Superior temporal gyrus (tissue), 1 donor: ENCODE data around the gene ACAD10.
"Not testable (repeated sequence)": the region's sequence is repeated elsewhere in the genome, so short reads cannot be mapped to it uniquely, and the experiment has no call there.

Experiments
- DNase-seq: peaks from one replicate; pipeline ENCODE4 v3.0.0-alpha.2; 2016; ENCODE audit errors: extremely low spot score

The ACAD10 gene

GRCh38 chr12:111685811-111686573 is at the start of gene ACAD10, which contains the start of gene BRAP:
Gene ACAD10, plus strand, starts transcription at chr12:111686053. Its CDS starts 6,657 bp downstream, at chr12:111692710.
Gene BRAP, minus strand, starts transcription at chr12:111685956. Its CDS starts 164 bp downstream, at chr12:111685792.
- DNase-seq: peak; percentile 95

GRCh38 chr12:111636209-111636945 is 49.5 kb upstream of the ACAD10 start:
- peak; percentile 62 for DNase-seq

GRCh38 chr12:111638556-111638955 is 47.3 kb upstream of the ACAD10 start:
- DNase-seq: no peak

- no peak for DNase-seq
Measured at GRCh38 chr12:111640506-111640905, 45.3 kb upstream of the ACAD10 start.

- no peak for DNase-seq
Measured at GRCh38 chr12:111642681-111643426, 43.0 kb upstream of the ACAD10 start.

- no peak for DNase-seq
Measured at GRCh38 chr12:111643427-111643826, 42.4 kb upstream of the ACAD10 start.

GRCh38 chr12:111645433-111645832 is 40.4 kb upstream of the ACAD10 start:
- no peak for DNase-seq

GRCh38 chr12:111650912-111651311 is 34.9 kb upstream of the ACAD10 start:
- DNase-seq: no peak

GRCh38 chr12:111652530-111652929 is 33.3 kb upstream of the ACAD10 start:
- DNase-seq: not testable (repeated sequence)

GRCh38 chr12:111653596-111653995 is 32.3 kb upstream of the ACAD10 start:
- peak; percentile 75 for DNase-seq

GRCh38 chr12:111655356-111655755 is 30.5 kb upstream of the ACAD10 start:
- no peak for DNase-seq

- DNase-seq: no peak
Measured at GRCh38 chr12:111656016-111656415, 29.8 kb upstream of the ACAD10 start.

GRCh38 chr12:111664499-111664898 is 21.4 kb upstream of the ACAD10 start:
- no peak for DNase-seq

GRCh38 chr12:111664961-111665865 is 20.6 kb upstream of the ACAD10 start:
- peak; percentile 62 for DNase-seq

- no peak for DNase-seq
Measured at GRCh38 chr12:111672822-111673381, 13.0 kb upstream of the ACAD10 start.

- DNase-seq: no peak
Measured at GRCh38 chr12:111673503-111673902, 12.3 kb upstream of the ACAD10 start.

GRCh38 chr12:111677186-111677585 is 8.7 kb upstream of the ACAD10 start:
- no peak for DNase-seq

- not testable (repeated sequence) for DNase-seq
Measured at GRCh38 chr12:111684485-111685198, 1.2 kb upstream of the ACAD10 start.

GRCh38 chr12:111685322-111685810 is 487 bp upstream of the ACAD10 start:
- DNase-seq: no peak

- DNase-seq: no peak
Measured at GRCh38 chr12:111686574-111687105, 787 bp downstream of the ACAD10 start.
